MM.1S (cell line): ENCODE measurements around the gene SURF6.
A peak's percentile ranks its signal among the peaks of the same experiment; 100 is the strongest.

Experiments used
- DNase-seq: peaks from one replicate; pipeline ENCODE4 v3.0.0-alpha.2; 2015
- H2AFZ ChIP-seq: fragments of 300-600 bp; sonication (generic); 2 replicates; pipeline ENCODE4 v1.6.0; 2016; ENCODE audit warnings: antibody characterized with exemption, low read length
- H3F3A ChIP-seq: fragments of 300-600 bp; sonication (generic); 2 replicates; pipeline ENCODE4 v1.6.1; 2016; ENCODE audit warnings: mild to moderate bottlenecking, antibody characterized with exemption, low read length, moderate library complexity, mixed read lengths; ENCODE audit not compliant: insufficient read depth
- H3K27ac ChIP-seq: fragments of 300-600 bp; sonication (generic); 2 replicates; pipeline ENCODE4 v1.5.1; 2016; ENCODE audit warnings: mild to moderate bottlenecking, low read length
- H3K27me3 ChIP-seq: fragments of 300-600 bp; sonication (generic); replicated peaks from 2 replicates; pipeline ENCODE4 v1.6.0; 2016; ENCODE audit warnings: low read length; ENCODE audit not compliant: insufficient read depth
- H3K36me3 ChIP-seq: fragments of 300-600 bp; sonication (generic); replicated peaks from 2 replicates; pipeline ENCODE4 v1.6.1; 2016; ENCODE audit warnings: mild to moderate bottlenecking, low read length, mixed read lengths; ENCODE audit not compliant: insufficient read depth
- H3K4me1 ChIP-seq: fragments of 300-600 bp; sonication (generic); 2 replicates; pipeline ENCODE4 v1.6.1; 2016; ENCODE audit warnings: low read length, mixed read lengths
- H3K4me2 ChIP-seq: fragments of 300-600 bp; sonication (generic); 2 replicates; pipeline ENCODE4 v1.6.0; 2016; ENCODE audit warnings: low read depth, low read length
- H3K4me3 ChIP-seq: fragments of 300-600 bp; sonication (generic); 2 replicates; pipeline ENCODE4 v1.5.1; 2016; ENCODE audit warnings: low read length, mixed read lengths
- H3K79me2 ChIP-seq: fragments of 300-600 bp; sonication (generic); 2 replicates; pipeline ENCODE4 v1.6.1; 2016; ENCODE audit warnings: mixed run types, low read length, mixed read lengths
- H3K9ac ChIP-seq: fragments of 300-600 bp; sonication (generic); 2 replicates; pipeline ENCODE4 v1.6.1; 2016; ENCODE audit warnings: low read length, mixed read lengths
- H3K9me2 ChIP-seq: fragments of 300-600 bp; sonication (generic); replicated peaks from 2 replicates; pipeline ENCODE4 v1.6.1; 2016; ENCODE audit warnings: mild to moderate bottlenecking, low read length, mixed read lengths; ENCODE audit not compliant: insufficient read depth
- H3K9me3 ChIP-seq: fragments of 300-600 bp; sonication (generic); replicated peaks from 2 replicates; pipeline ENCODE4 v1.6.1; 2016; ENCODE audit warnings: mild to moderate bottlenecking, low read length, mixed read lengths; ENCODE audit not compliant: insufficient read depth
- H4K20me1 ChIP-seq: fragments of 300-600 bp; sonication (generic); 2 replicates; pipeline ENCODE4 v1.6.1; 2016; ENCODE audit warnings: mild to moderate bottlenecking, low read length, moderate library complexity, mixed read lengths; ENCODE audit not compliant: insufficient read depth
- EZH2 ChIP-seq: fragments of 300-600 bp; sonication (generic); optimal IDR thresholded peaks from 2 replicates; pipeline ENCODE3; 2017; ENCODE audit warnings: low read depth, mild to moderate bottlenecking, antibody characterized with exemption, low read length, mixed read lengths
- EZH2phosphoT487 ChIP-seq: fragments of 300-600 bp; sonication (generic); IDR thresholded peaks from 2 replicates; pipeline ENCODE4 v1.6.1; 2018; ENCODE audit warnings: antibody characterized with exemption, low read length
- TF ChIP-seq, protein P1 (sequence below): fragments of 300-600 bp; sonication (generic); IDR thresholded peaks from 2 replicates; pipeline ENCODE4 v1.5.1; 2016; ENCODE audit warnings: antibody characterized with exemption, low read length, mixed read lengths

The SURF6 gene

DNA sequence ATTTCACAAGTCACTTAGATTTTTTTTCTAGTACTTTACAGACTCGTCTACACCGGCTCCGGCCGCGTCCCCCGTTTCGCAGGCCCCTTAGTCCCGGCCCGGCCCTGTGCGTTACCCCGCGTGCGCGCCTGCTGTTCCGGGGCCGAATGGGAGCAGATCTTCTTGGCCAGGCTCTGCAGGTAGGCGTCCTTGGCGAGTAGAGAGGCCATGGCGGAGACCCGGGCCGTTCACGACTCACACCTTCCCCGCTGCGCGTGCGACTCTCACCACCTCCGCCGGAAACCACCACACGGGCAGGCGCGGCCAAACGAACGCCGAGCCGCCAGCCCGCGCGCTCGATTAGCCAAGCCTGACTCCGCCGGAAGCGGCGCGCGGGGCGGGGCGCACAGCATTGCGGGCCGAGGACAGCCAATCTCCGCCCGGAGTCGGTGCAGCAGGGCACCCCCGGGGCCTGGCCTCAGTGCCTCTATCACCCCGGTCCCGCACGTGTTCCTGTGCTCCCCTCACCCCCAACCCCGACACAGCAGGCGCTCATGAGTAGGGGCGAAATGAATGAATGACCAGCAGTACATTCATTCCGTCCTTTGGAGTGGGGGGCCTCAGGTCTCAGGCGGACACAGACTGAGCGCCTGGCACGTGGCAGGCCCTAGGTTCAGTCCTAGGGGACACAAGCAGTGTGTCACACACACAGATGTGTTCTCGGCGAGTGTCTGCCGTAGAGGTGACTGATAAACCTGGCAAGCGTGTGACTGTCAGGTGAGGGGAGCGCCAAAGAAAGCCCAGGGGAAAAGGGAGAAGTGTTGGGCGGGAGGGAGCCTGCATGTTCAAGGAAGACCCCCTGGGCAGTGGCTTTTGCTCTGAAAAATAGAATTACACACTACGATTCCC lies at the start of gene SURF6:
TSS of gene SURF6 (minus strand) at position 265 of the 888 bp plus-strand sequence. CDS start at position 209, 56 bp downstream.
- Histone ChIP-seq H3K9me3 (no peaks in the 10 kb centered on the region), H3K9me2 (no peaks in the 10 kb centered on the region), H3K27me3 (no peaks in the 10 kb centered on the region), H3K4me2 (peak within 1 kb of the TSS; percentile 87), H2AFZ (peak within 1 kb of the TSS; percentile 98), H3F3A (peaks cover 10% of the 10 kb centered on the region; the same call in 1 of the 2 replicates), H4K20me1 (no peaks in the 10 kb centered on the region), H3K9ac (peak within 1 kb of the TSS; percentile 77), H3K79me2 (peaks cover 19% of the 10 kb centered on the region), H3K4me1 (0 out of 2 replicates have a peak, but pooled peaks cover 4% of the 10 kb centered on the region), H3K27ac (peak within 1 kb of the TSS; percentile 53; the same call in 1 of the 2 replicates), H3K4me3 (peak within 1 kb of the TSS; percentile 100), H3K36me3 (peaks cover 13% of the 10 kb centered on the region)
- no peak for TF ChIP-seq EZH2
- TF ChIP-seq, protein P1, sequence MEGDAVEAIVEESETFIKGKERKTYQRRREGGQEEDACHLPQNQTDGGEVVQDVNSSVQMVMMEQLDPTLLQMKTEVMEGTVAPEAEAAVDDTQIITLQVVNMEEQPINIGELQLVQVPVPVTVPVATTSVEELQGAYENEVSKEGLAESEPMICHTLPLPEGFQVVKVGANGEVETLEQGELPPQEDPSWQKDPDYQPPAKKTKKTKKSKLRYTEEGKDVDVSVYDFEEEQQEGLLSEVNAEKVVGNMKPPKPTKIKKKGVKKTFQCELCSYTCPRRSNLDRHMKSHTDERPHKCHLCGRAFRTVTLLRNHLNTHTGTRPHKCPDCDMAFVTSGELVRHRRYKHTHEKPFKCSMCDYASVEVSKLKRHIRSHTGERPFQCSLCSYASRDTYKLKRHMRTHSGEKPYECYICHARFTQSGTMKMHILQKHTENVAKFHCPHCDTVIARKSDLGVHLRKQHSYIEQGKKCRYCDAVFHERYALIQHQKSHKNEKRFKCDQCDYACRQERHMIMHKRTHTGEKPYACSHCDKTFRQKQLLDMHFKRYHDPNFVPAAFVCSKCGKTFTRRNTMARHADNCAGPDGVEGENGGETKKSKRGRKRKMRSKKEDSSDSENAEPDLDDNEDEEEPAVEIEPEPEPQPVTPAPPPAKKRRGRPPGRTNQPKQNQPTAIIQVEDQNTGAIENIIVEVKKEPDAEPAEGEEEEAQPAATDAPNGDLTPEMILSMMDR, result no peak
- TF ChIP-seq EZH2phosphoT487, result no peak
- peak; percentile 95 for DNase-seq

DNA sequence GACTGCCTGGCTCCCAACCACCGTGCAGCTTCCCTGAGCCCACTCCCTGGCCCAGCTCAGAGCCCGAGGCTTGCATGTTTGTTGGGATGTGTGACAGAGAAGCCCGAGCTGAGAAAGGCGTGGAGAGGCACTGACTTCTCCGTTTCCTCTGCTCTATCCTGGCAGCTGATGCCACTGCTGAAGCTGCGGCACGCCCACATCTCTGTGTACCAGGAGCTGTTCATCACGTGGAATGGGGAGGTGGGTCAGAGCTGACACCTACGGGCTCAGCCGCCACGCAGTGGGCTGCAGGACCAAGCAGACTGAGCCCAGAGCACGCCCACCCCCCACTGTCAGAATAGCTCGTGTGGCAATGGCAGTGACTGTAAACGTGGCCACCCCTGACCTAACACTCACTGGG lies 49.5 kb upstream of the SURF6 start:
- Histone ChIP-seq H3K9ac (no peak overlapping the region), H3K4me1 (no peaks in the 10 kb centered on the region), H3K79me2 (no peaks in the 10 kb centered on the region), H3F3A (no peaks in the 10 kb centered on the region), H3K4me2 (no peak overlapping the region), H3K9me2 (no peaks in the 10 kb centered on the region), H2AFZ (no peak overlapping the region), H3K9me3 (no peaks in the 10 kb centered on the region), H3K27ac (no peak overlapping the region), H3K4me3 (no peak overlapping the region), H4K20me1 (no peaks in the 10 kb centered on the region), H3K27me3 (peaks cover 63% of the 10 kb centered on the region), H3K36me3 (no peaks in the 10 kb centered on the region)
- TF ChIP-seq EZH2 (no peak), EZH2phosphoT487 (no peak)
- TF ChIP-seq, protein P1, result no peak
- DNase-seq, result no peak

DNA sequence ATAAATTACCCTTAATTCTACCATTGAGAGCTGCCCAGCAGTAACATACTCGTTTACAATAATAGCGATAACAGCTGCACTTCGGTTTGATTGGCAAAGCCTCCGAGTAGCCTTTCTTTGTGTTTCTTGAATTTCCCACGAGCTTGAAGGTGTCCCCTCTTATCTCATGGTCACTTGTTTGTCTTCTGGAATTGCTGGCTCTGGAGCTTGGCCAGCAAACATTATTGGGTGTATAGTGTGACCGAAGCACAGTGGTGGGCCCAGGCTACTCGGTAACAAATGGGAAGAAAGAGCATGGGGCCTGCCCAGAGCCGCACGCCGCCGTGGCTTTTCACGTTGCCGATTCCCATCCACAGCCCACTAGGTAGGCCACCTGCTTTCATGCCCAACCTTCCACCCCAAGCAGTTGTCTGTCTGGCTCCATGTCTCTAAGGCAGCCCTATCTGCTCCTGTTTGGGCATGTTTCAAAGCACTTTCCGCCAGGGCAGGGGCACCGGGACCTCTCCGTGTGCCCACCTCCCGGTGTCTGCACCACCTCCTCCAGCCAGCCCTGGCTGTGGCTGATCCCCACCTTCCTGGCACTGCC lies 48.8 kb upstream of the SURF6 start:
- Histone ChIP-seq H3K79me2 (no peaks in the 10 kb centered on the region), H3K9me2 (no peaks in the 10 kb centered on the region), H3F3A (no peaks in the 10 kb centered on the region), H3K9ac (no peak overlapping the region), H4K20me1 (no peaks in the 10 kb centered on the region), H3K4me2 (no peak overlapping the region), H3K4me3 (no peak overlapping the region), H3K9me3 (no peaks in the 10 kb centered on the region), H2AFZ (no peak overlapping the region), H3K27me3 (peaks cover 56% of the 10 kb centered on the region), H3K36me3 (no peaks in the 10 kb centered on the region), H3K4me1 (no peaks in the 10 kb centered on the region), H3K27ac (no peak overlapping the region)
- TF ChIP-seq EZH2phosphoT487 (no peak), EZH2 (no peak)
- TF ChIP-seq, protein P1, result no peak
- DNase-seq, result no peak
